Measurements from ENCODE around the gene BCAP31. TPM values are rescaled to one million over a fixed set of nuclear protein-coding genes. Genes with fewer than 3 reads are reported as not detected.

Gene BCAP31
- total RNA-seq, 1 experiment from 2014 or later, result 232 TPM

DNA sequence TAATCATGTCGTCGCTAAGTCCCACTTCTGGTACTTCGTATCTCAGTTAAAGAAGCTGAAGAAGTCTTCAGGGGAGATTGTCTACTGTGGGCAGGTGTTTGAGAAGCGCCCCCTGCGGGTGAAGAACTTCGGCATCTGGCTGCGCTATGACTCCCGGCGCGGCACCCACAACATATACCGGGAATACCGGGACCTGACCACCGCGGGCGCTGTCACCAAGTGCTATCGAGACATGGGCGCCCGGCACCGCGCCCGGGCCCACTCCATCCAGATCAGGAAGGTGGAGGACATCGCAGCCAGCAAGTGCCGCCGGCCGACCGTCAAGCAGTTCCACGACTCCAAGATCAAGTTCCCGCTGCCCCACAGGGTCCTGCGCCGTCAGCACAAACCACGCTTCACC is 61.9 kb downstream of the BCAP31 start:
- H3K27ac Mint-ChIP-seq (ENCODE audit: unreplicated experiment), result no peak overlapping the region
- H3K4me1 Mint-ChIP-seq (ENCODE audit: low read depth, unreplicated experiment), result no peaks in the 10 kb centered on the region
- no TSS peak for BruUV-seq (replicated peaks)
- Histone ChIP-seq H3K9me3 (no peaks in the 10 kb centered on the region), H3K4me3 (ENCODE audit: low read depth, low read length) (no peak overlapping the region), H3K27me3 (replicated peaks; ENCODE audit: control insufficient read depth, insufficient read depth, low read length) (no peaks in the 10 kb centered on the region), H3K36me3 (ENCODE audit: control insufficient read depth, insufficient read depth, low read length) (no peaks in the 10 kb centered on the region), H3K4me1 (no peaks in the 10 kb centered on the region)
- H3K36me3 Mint-ChIP-seq (ENCODE audit: insufficient read depth, unreplicated experiment), result no peaks in the 10 kb centered on the region
- peak overlapping the region; percentile 31 for H3K4me3 Mint-ChIP-seq (ENCODE audit: unreplicated experiment)
- ChIA-PET POLR2A (no interaction called here), CTCF (interaction anchor here (0.7 to 1.0 kb wide), 2 partner anchors 56 to 107 kb away, joined by 3 read pairs; no protein-coding TSS in a partner anchor)
- TF ChIP-seq, protein P1, sequence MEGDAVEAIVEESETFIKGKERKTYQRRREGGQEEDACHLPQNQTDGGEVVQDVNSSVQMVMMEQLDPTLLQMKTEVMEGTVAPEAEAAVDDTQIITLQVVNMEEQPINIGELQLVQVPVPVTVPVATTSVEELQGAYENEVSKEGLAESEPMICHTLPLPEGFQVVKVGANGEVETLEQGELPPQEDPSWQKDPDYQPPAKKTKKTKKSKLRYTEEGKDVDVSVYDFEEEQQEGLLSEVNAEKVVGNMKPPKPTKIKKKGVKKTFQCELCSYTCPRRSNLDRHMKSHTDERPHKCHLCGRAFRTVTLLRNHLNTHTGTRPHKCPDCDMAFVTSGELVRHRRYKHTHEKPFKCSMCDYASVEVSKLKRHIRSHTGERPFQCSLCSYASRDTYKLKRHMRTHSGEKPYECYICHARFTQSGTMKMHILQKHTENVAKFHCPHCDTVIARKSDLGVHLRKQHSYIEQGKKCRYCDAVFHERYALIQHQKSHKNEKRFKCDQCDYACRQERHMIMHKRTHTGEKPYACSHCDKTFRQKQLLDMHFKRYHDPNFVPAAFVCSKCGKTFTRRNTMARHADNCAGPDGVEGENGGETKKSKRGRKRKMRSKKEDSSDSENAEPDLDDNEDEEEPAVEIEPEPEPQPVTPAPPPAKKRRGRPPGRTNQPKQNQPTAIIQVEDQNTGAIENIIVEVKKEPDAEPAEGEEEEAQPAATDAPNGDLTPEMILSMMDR (IDR thresholded peaks at IDR 0.05; ENCODE audit: insufficient read depth in 1 of 2, low read depth in 1 of 2, low read length in 1 of 2, severe bottlenecking in 1 of 2, unreplicated experiment in 1 of 2), result peak; percentile 34 to 48
- no peaks in the 10 kb centered on the region for H3K9me3 Mint-ChIP-seq (ENCODE audit: unreplicated experiment)
- H3K27me3 Mint-ChIP-seq (ENCODE audit: insufficient read depth, unreplicated experiment), result peaks cover 3% of the 10 kb centered on the region
- intact Hi-C loops (cut with micrococcal nuclease; ENCODE audit: unreplicated experiment), result loop anchor here (1.0 kb wide), 1 partner anchor 52 kb away; no protein-coding TSS in a partner anchor
- peak; percentile 63 to 72 for DNase-seq

DNA sequence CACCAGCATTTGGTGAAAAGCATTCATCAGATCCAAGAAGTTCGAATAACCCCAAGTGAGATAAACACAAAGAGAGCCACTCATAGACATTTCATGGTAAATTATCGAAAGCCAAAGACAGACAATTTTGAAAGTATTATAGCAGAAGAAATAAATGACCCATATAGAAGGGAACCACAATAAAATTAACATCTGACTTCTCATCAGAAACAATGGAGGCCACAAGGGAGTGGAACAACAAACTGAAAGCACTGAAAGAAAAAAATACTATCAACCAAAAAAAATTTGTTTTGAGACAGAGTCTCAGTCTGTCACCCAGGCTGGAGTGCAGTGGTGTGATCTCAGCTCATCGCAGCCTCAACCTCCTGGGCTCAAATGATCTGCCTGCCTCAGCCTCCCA is 64.9 kb downstream of the BCAP31 start:
- intact Hi-C loops (cut with micrococcal nuclease; ENCODE audit: unreplicated experiment), result no loop called here
- BruUV-seq (replicated peaks), result no TSS peak
- no peaks in the 10 kb centered on the region for H3K4me1 Mint-ChIP-seq (ENCODE audit: low read depth, unreplicated experiment)
- H3K27ac Mint-ChIP-seq (ENCODE audit: unreplicated experiment), result no peak overlapping the region
- H3K36me3 Mint-ChIP-seq (ENCODE audit: insufficient read depth, unreplicated experiment), result no peaks in the 10 kb centered on the region
- H3K27me3 ChIP-seq (replicated peaks; ENCODE audit: control insufficient read depth, insufficient read depth, low read length), result no peaks in the 10 kb centered on the region
- H3K27me3 Mint-ChIP-seq (ENCODE audit: insufficient read depth, unreplicated experiment), result peaks cover 3% of the 10 kb centered on the region
- no peak overlapping the region for H3K4me3 ChIP-seq (ENCODE audit: low read depth, low read length)
- ChIA-PET POLR2A (no interaction called here), CTCF (interaction anchor here (1.2 kb wide), 1 partner anchor 15 kb away, joined by 3 read pairs; no protein-coding TSS in a partner anchor)
- no peaks in the 10 kb centered on the region for H3K36me3 ChIP-seq (ENCODE audit: control insufficient read depth, insufficient read depth, low read length)
- no peaks in the 10 kb centered on the region for H3K4me1 ChIP-seq
- H3K9me3 Mint-ChIP-seq (ENCODE audit: unreplicated experiment), result no peaks in the 10 kb centered on the region
- TF ChIP-seq, protein P1 (IDR thresholded peaks at IDR 0.05; ENCODE audit: insufficient read depth in 1 of 2, low read depth in 1 of 2, low read length in 1 of 2, severe bottlenecking in 1 of 2, unreplicated experiment in 1 of 2), result no peak
- H3K9me3 ChIP-seq, result no peaks in the 10 kb centered on the region
- H3K4me3 Mint-ChIP-seq (ENCODE audit: unreplicated experiment), result no peak overlapping the region
- no peak for DNase-seq

DNA sequence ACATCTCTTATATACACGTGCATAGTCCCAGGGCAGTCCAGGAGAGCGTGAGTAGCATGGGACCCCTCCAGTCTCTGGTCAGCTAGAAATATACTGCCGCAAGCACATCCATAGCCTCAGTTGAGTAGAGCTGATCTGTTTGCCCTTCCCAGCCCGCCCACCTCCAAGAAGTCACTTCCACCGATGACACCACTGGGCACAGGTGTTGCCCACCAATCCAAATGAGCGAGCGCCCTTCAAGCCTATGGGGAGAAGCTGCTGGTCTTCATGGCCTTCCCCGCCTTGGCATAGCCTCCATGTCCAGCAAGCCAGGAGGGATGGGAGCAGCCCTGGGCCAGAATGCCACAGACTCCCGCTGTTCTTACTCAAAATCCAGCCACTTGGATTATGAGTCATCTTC is 67.0 kb downstream of the BCAP31 start:
- Histone ChIP-seq H3K4me1 (no peaks in the 10 kb centered on the region), H3K36me3 (ENCODE audit: control insufficient read depth, insufficient read depth, low read length) (no peaks in the 10 kb centered on the region), H3K27me3 (replicated peaks; ENCODE audit: control insufficient read depth, insufficient read depth, low read length) (no peaks in the 10 kb centered on the region), H3K4me3 (ENCODE audit: low read depth, low read length) (no peak overlapping the region), H3K9me3 (no peaks in the 10 kb centered on the region)
- CTCF ChIA-PET, result interaction anchor here (0.6 kb wide), 1 partner anchor 10 kb away, joined by 3 read pairs; the partner anchor contains the start of gene DUSP9
- no TSS peak for BruUV-seq (replicated peaks)
- peaks cover 3% of the 10 kb centered on the region for H3K27me3 Mint-ChIP-seq (ENCODE audit: insufficient read depth, unreplicated experiment)
- no peak overlapping the region for H3K27ac Mint-ChIP-seq (ENCODE audit: unreplicated experiment)
- POLR2A ChIA-PET, result interaction anchor here (0.5 kb wide), 1 partner anchor 9 kb away, joined by 4 read pairs; no protein-coding TSS in a partner anchor
- no peaks in the 10 kb centered on the region for H3K4me1 Mint-ChIP-seq (ENCODE audit: low read depth, unreplicated experiment)
- TF ChIP-seq, protein P1 (IDR thresholded peaks at IDR 0.05; ENCODE audit: insufficient read depth in 1 of 2, low read depth in 1 of 2, low read length in 1 of 2, severe bottlenecking in 1 of 2, unreplicated experiment in 1 of 2), result no peak
- no peaks in the 10 kb centered on the region for H3K36me3 Mint-ChIP-seq (ENCODE audit: insufficient read depth, unreplicated experiment)
- intact Hi-C loops (cut with micrococcal nuclease; ENCODE audit: unreplicated experiment), result no loop called here
- H3K4me3 Mint-ChIP-seq (ENCODE audit: unreplicated experiment), result no peak overlapping the region
- H3K9me3 Mint-ChIP-seq (ENCODE audit: unreplicated experiment), result no peaks in the 10 kb centered on the region
- no peak for DNase-seq

Data from Caco-2 (cell line).